HCT116 (cell line): ENCODE data around the gene CRYGN.

Experiments used
- EZH2 ChIP-seq: fragments of 200-600 bp; sonication (generic); IDR thresholded peaks from 2 replicates; pipeline ENCODE4 v1.6.1; 2017; ENCODE audit warnings: antibody characterized with exemption, mixed run types
- FOSL1 ChIP-seq: IDR thresholded peaks from 2 replicates; pipeline ENCODE4 v1.6.1; 2012; ENCODE audit warnings: low read depth
- POLR2AphosphoS5 ChIP-seq: IDR thresholded peaks from 2 replicates; pipeline ENCODE4 v1.6.1; 2011; ENCODE audit warnings: mild to moderate bottlenecking, low read depth, low read length, moderate library complexity
- ZNF274 ChIP-seq: fragments of 200-500 bp; sonication (Bioruptor generic); IDR thresholded peaks from 2 replicates; pipeline ENCODE4 v1.6.1; 2014; ENCODE audit warnings: mild to moderate bottlenecking, low read depth, low read length, inconsistent platforms
- TF ChIP-seq, protein P1 (sequence below), 3 experiments: fragments of 200-600 bp in 1 of 3; sonication (generic) in 1 of 3; IDR thresholded peaks in 2 of 3; conservative IDR thresholded peaks in 1 of 3; 2 replicates each; pipeline ENCODE4 v1.5.1; 2012 to 2017; ENCODE audit warnings: low read depth in 2 of 3, low read length in 2 of 3, antibody characterized with exemption in 1 of 3, borderline replicate concordance in 1 of 3, control low read depth in 1 of 3, mild to moderate bottlenecking in 1 of 3, mixed read lengths in 1 of 3, mixed run types in 1 of 3, moderate library complexity in 1 of 3; ENCODE audit not compliant: insufficient read depth in 1 of 3
- TF ChIP-seq, protein P2 (sequence below): IDR thresholded peaks from 2 replicates; pipeline ENCODE4 v1.6.1; 2012

DNA sequence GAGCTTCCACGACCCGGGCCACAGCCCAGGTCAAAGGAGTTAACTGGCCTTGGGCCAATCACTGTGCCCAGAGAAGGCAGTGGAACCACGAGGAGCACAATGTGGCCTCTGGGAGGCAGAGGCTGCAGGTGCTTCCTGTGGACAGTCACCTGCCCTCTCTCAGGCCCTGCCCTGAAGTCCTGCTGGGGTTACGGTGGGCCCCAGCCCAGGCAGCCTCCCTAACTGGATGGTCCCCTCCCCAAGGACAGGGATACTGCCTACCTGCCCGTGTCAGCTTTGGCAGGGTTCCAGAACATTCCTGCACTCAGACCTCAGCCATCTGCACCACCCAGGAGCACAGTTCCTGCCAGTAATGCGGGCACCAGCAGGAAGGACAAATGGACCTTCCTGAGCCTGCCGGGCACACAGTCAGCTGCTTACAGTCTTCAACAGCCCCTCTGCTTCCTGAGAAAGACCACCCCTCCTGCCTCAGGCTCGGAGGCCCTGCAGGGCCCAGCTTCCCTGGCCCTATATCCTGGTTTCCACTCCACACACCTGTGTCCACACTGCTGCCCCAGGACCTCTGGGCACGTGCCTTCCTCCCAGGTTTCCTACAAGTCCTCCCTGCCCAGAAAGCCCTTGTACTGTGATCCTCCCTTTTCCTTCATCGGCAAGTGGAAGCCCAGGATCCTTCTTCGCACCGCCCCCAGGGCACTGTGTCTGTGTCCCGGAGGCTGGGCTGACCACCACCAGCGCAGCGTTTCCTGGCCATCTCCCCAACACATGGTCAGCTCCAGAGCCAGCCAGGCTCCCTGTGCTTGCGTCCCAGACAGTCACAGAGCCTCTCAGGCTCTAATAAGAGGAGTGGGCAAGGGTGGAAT is 53.4 kb downstream of the CRYGN start:
- TF ChIP-seq, protein P1, sequence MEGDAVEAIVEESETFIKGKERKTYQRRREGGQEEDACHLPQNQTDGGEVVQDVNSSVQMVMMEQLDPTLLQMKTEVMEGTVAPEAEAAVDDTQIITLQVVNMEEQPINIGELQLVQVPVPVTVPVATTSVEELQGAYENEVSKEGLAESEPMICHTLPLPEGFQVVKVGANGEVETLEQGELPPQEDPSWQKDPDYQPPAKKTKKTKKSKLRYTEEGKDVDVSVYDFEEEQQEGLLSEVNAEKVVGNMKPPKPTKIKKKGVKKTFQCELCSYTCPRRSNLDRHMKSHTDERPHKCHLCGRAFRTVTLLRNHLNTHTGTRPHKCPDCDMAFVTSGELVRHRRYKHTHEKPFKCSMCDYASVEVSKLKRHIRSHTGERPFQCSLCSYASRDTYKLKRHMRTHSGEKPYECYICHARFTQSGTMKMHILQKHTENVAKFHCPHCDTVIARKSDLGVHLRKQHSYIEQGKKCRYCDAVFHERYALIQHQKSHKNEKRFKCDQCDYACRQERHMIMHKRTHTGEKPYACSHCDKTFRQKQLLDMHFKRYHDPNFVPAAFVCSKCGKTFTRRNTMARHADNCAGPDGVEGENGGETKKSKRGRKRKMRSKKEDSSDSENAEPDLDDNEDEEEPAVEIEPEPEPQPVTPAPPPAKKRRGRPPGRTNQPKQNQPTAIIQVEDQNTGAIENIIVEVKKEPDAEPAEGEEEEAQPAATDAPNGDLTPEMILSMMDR (IDR thresholded peaks at IDR 0.05 in 2 of 3, conservative IDR thresholded peaks at IDR 0.05 in 1 of 3; ENCODE audit: borderline replicate concordance in 1 of 3, insufficient read depth in 1 of 3, low read depth in 2 of 3, low read length in 2 of 3), result no peak
- TF ChIP-seq EZH2 (no peak), POLR2AphosphoS5 (no peak), FOSL1 (no peak), ZNF274 (no peak)
- TF ChIP-seq, protein P2, sequence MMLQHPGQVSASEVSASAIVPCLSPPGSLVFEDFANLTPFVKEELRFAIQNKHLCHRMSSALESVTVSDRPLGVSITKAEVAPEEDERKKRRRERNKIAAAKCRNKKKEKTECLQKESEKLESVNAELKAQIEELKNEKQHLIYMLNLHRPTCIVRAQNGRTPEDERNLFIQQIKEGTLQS, result no peak
